SK-N-SH treated with all-trans-retinoic acid at 6 μM for 48 hours (cell line): ENCODE data around the gene MNAT1.

Experiments used
- ESRRG ChIP-seq: fragments of 250-450 bp; sonication (Bioruptor Pico); IDR thresholded peaks from 2 replicates; pipeline ENCODE4 v1.6.1; 2021; ENCODE audit warnings: mild to moderate bottlenecking
- GLIS3 ChIP-seq: fragments of 250-450 bp; sonication (Bioruptor Pico); IDR thresholded peaks from 2 replicates; pipeline ENCODE4 v1.5.0; 2020; ENCODE audit warnings: mild to moderate bottlenecking, moderate library complexity
- OSR1 ChIP-seq: fragments of 250-450 bp; sonication (Bioruptor Pico); IDR thresholded peaks from 2 replicates; pipeline ENCODE4 v1.8.0; 2022; ENCODE audit warnings: moderate library complexity, mild to moderate bottlenecking, inconsistent platforms
- PATZ1 ChIP-seq: fragments of 250-450 bp; sonication (Bioruptor Pico); IDR thresholded peaks from 2 replicates; pipeline ENCODE4 v1.8.0; 2020; ENCODE audit warnings: mild to moderate bottlenecking, moderate library complexity, borderline replicate concordance
- POU6F1 ChIP-seq: fragments of 250-450 bp; sonication (Bioruptor Pico); IDR thresholded peaks from 2 replicates; pipeline ENCODE4 v1.8.0; 2021; ENCODE audit warnings: low read depth, mild to moderate bottlenecking, moderate library complexity, borderline replicate concordance
- PPARA ChIP-seq: fragments of 250-450 bp; sonication (Bioruptor Pico); IDR thresholded peaks from 2 replicates; pipeline ENCODE4 v1.5.0; 2020; ENCODE audit warnings: mild to moderate bottlenecking, borderline replicate concordance
- RARB ChIP-seq: fragments of 250-450 bp; sonication (Bioruptor Pico); IDR thresholded peaks from 2 replicates; pipeline ENCODE4 v1.8.0; 2021; ENCODE audit warnings: mild to moderate bottlenecking, moderate library complexity
- SNAI2 ChIP-seq: fragments of 250-450 bp; sonication (Bioruptor Pico); IDR thresholded peaks from 2 replicates; pipeline ENCODE4 v1.5.0; 2020; ENCODE audit warnings: mild to moderate bottlenecking, moderate library complexity
- ZFP3 ChIP-seq: fragments of 250-450 bp; sonication (Bioruptor Pico); IDR thresholded peaks from 2 replicates; pipeline ENCODE4 v1.5.0; 2020; ENCODE audit warnings: mild to moderate bottlenecking, moderate library complexity
- ZFP30 ChIP-seq: fragments of 450-650 bp; formaldehyde crosslinking; IDR thresholded peaks from 2 replicates; pipeline ENCODE4 v1.5.0; 2022; ENCODE audit warnings: mild to moderate bottlenecking, moderate library complexity
- ZNF70 ChIP-seq: fragments of 450-650 bp; formaldehyde crosslinking; IDR thresholded peaks from 2 replicates; pipeline ENCODE4 v1.5.0; 2020; ENCODE audit warnings: mild to moderate bottlenecking, moderate library complexity

- TF ChIP-seq PATZ1 (CRISPR knock-in tag) = no peak
- no peak for TF ChIP-seq GLIS3 (CRISPR knock-in tag)
- no peak for TF ChIP-seq POU6F1 (CRISPR knock-in tag)
- no peak for TF ChIP-seq ZFP3 (CRISPR knock-in tag)
- TF ChIP-seq OSR1 (CRISPR knock-in tag) = no peak
- TF ChIP-seq ZNF70 (CRISPR knock-in tag) = no peak
- TF ChIP-seq ZFP30 (CRISPR knock-in tag) = no peak
- no peak for TF ChIP-seq ESRRG (CRISPR knock-in tag)
- no peak for TF ChIP-seq SNAI2 (CRISPR knock-in tag)
- TF ChIP-seq PPARA (CRISPR knock-in tag) = no peak
- TF ChIP-seq RARB (CRISPR knock-in tag) = no peak
Measured at GRCh38 chr14:60695327-60695726, 39.2 kb upstream of the MNAT1 start.
